HL-60 (cell line): ENCODE results near the gene APOL2.
A peak's percentile ranks its signal among the peaks of the same experiment; 100 is the strongest.
"Not testable (repeated sequence)": the region's sequence is repeated elsewhere in the genome, so short reads cannot be mapped to it uniquely, and the experiment has no call there.

Experiments used
- DNase-seq, 2 experiments: peaks; one replicate each; pipeline ENCODE4 v3.0.0-alpha.2; 2010 to 2020; ENCODE audit warnings: low read depth in 1 of 2, low spot score in 1 of 2
- H3K27ac ChIP-seq: fragments of 250-450 bp; sonication (Bioruptor Pico); replicated peaks from 2 replicates; pipeline ENCODE4 v1.5.1; 2020; ENCODE audit warnings: mild to moderate bottlenecking, moderate library complexity
- H3K27me3 ChIP-seq: fragments of 250-450 bp; sonication (Bioruptor Pico); 2 replicates; pipeline ENCODE4 v1.5.1; 2021; ENCODE audit warnings: mild to moderate bottlenecking, moderate library complexity; ENCODE audit not compliant: insufficient read depth, poor library complexity, severe bottlenecking
- H3K4me3 ChIP-seq: replicated peaks from 2 replicates; pipeline ENCODE4 v1.5.1; 2011; ENCODE audit warnings: mild to moderate bottlenecking, control low read depth, low read length; ENCODE audit not compliant: insufficient read depth
- CTCF ChIP-seq: IDR thresholded peaks from one replicate; pipeline ENCODE4 v1.5.1; 2011; ENCODE audit warnings: low read length, control low read depth, inconsistent platforms; ENCODE audit not compliant: insufficient read depth
- GABPA ChIP-seq: IDR thresholded peaks from 2 replicates; pipeline ENCODE4 v1.6.1; 2012; ENCODE audit warnings: low read depth
- POLR2AphosphoS5 ChIP-seq: IDR thresholded peaks from 2 replicates; pipeline ENCODE4 v1.6.1; 2012; ENCODE audit warnings: low read depth
- REST ChIP-seq: IDR thresholded peaks from 2 replicates; pipeline ENCODE4 v1.6.1; 2012; ENCODE audit warnings: low read depth; ENCODE audit not compliant: insufficient replicate concordance
- SPI1 ChIP-seq: IDR thresholded peaks from 2 replicates; pipeline ENCODE4 v1.6.1; 2012; ENCODE audit warnings: low read depth, mild to moderate bottlenecking, borderline replicate concordance

The APOL2 gene

GRCh38 chr22:36234213-36234612 lies 5.1 kb downstream of the APOL2 start:
- Histone ChIP-seq H3K27me3 (no peaks in the 10 kb centered on the region), H3K27ac (no peak overlapping the region), H3K4me3 (no peak overlapping the region)
- TF ChIP-seq REST, result no peak
- TF ChIP-seq GABPA, result no peak
- no peak for TF ChIP-seq CTCF
- no peak for DNase-seq

- no peak for TF ChIP-seq CTCF
- no peak for TF ChIP-seq GABPA
- TF ChIP-seq SPI1, result no peak
- TF ChIP-seq POLR2AphosphoS5, result no peak
- no peak for TF ChIP-seq REST
- DNase-seq, result no peak
- H3K4me3 ChIP-seq, result no peak overlapping the region
- H3K27ac ChIP-seq, result no peak overlapping the region
- H3K27me3 ChIP-seq, result no peaks in the 10 kb centered on the region
Observed at GRCh38 chr22:36233796-36234195, 5.5 kb downstream of the APOL2 start.

- peak in 1 of 2 experiments; percentile 25 for DNase-seq
- Histone ChIP-seq H3K4me3 (no peak overlapping the region), H3K27me3 (no peaks in the 10 kb centered on the region), H3K27ac (no peak overlapping the region)
- no peak for TF ChIP-seq REST
- TF ChIP-seq SPI1, result peak; percentile 75
- no peak for TF ChIP-seq CTCF
Observed at GRCh38 chr22:36232715-36233401, 6.5 kb downstream of the APOL2 start.

GRCh38 chr22:36231051-36231450 lies 8.3 kb downstream of the APOL2 start:
- not testable (repeated sequence) for H3K27me3 ChIP-seq, H3K27ac ChIP-seq, H3K4me3 ChIP-seq, DNase-seq

GRCh38 chr22:36229649-36230048 lies 9.7 kb downstream of the APOL2 start:
- not testable (repeated sequence) for H3K4me3 ChIP-seq, DNase-seq, H3K27ac ChIP-seq, H3K27me3 ChIP-seq
